HEK293T (cell line): ENCODE results near the gene RPL4.

Source experiments
- CTCF ChIA-PET: fragments of 350-600 bp; formaldehyde crosslinking; extraction: SDS; loops from one replicate; lab custom pipeline; 2021; ENCODE audit warnings: antibody characterized with exemption, inconsistent platforms; lab: Yijun Ruan, JAX
- POLR2A ChIA-PET: fragments of 350-600 bp; formaldehyde crosslinking; extraction: SDS; loops from one replicate; lab custom pipeline; 2020; ENCODE audit warnings: antibody characterized with exemption, inconsistent platforms; lab: Yijun Ruan, JAX
- DNase-seq: peaks from one replicate; pipeline ENCODE4 v3.0.0; 2012; ENCODE audit warnings: mixed read lengths; ENCODE audit errors: extremely low spot score
- ARNT ChIP-seq: fragments of 450-650 bp; IDR thresholded peaks from 2 replicates; pipeline ENCODE4 v1.6.1; 2017; ENCODE audit warnings: mild to moderate bottlenecking
- BHLHE40 ChIP-seq: fragments of 450-650 bp; IDR thresholded peaks from 2 replicates; pipeline ENCODE4 v1.6.1; 2016; ENCODE audit warnings: mild to moderate bottlenecking, moderate library complexity, borderline replicate concordance
- CTBP1 ChIP-seq: fragments of 450-650 bp; IDR thresholded peaks from 2 replicates; pipeline ENCODE4 v1.6.1; 2016; ENCODE audit warnings: borderline replicate concordance
- ELF4 ChIP-seq: fragments of 450-650 bp; IDR thresholded peaks from 2 replicates; pipeline ENCODE4 v1.6.1; 2017; ENCODE audit warnings: antibody characterized with exemption
- FOXA1 ChIP-seq: fragments of 450-650 bp; IDR thresholded peaks from 2 replicates; pipeline ENCODE4 v1.6.1; 2016; ENCODE audit warnings: mild to moderate bottlenecking
- FOXK2 ChIP-seq: fragments of 450-650 bp; IDR thresholded peaks from 2 replicates; pipeline ENCODE4 v1.6.1; 2016; ENCODE audit warnings: mild to moderate bottlenecking
- FOXM1 ChIP-seq: fragments of 450-650 bp; IDR thresholded peaks from 2 replicates; pipeline ENCODE4 v1.6.1; 2017; ENCODE audit warnings: mild to moderate bottlenecking, borderline replicate concordance
- HDGF ChIP-seq: fragments of 450-650 bp; IDR thresholded peaks from 2 replicates; pipeline ENCODE4 v1.6.1; 2017; ENCODE audit warnings: antibody characterized with exemption, borderline replicate concordance
- L3MBTL2 ChIP-seq: fragments of 450-650 bp; conservative IDR thresholded peaks from 2 replicates; pipeline ENCODE4 v1.6.1; 2016; ENCODE audit warnings: mild to moderate bottlenecking
- LEF1 ChIP-seq: fragments of 450-650 bp; IDR thresholded peaks from 2 replicates; pipeline ENCODE4 v1.6.1; 2017; ENCODE audit warnings: mild to moderate bottlenecking, borderline replicate concordance
- NFRKB ChIP-seq: fragments of 450-650 bp; IDR thresholded peaks from 2 replicates; pipeline ENCODE4 v1.6.1; 2016; ENCODE audit warnings: mild to moderate bottlenecking, moderate library complexity
- SP1 ChIP-seq: fragments of 450-650 bp; IDR thresholded peaks from 2 replicates; pipeline ENCODE4 v1.6.1; 2017
- SUZ12 ChIP-seq: fragments of 450-650 bp; IDR thresholded peaks from 2 replicates; pipeline ENCODE4 v1.6.1; 2016; ENCODE audit warnings: mild to moderate bottlenecking
- TARDBP ChIP-seq: fragments of 450-650 bp; IDR thresholded peaks from 2 replicates; pipeline ENCODE4 v1.6.1; 2016
- TF ChIP-seq, protein P1 (sequence below): fragments of 450-650 bp; IDR thresholded peaks from 2 replicates; pipeline ENCODE4 v1.6.1; 2016

RPL4 gene

DNA sequence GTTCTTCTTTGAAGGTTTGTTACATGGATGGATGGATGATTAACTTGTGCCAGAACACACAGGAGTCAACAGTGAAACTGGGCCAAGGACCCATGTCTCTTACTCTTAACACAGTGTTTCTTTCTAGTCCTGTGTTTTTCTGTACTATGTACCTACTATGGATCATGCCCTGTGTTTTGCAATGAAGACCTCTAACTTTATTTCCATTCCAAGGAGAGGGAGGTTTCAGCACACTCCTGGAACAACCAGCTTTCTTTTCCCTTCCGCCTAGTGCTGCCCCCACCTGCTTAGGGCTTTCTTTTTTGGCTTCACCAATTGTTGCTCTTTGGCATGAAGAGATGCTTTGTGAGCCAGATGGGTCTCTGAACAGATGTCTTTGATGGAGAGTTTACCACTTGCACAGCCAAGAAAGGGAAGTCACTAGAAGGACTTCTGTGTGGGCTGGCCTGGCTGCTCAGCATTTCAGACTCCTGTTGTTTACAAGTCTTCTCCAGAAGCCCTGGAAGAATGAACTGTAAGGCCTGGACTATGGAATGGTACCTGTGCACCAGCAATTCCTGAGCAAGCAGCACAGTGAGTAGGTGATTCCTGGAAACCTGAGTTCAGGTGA is 51.6 kb downstream of the RPL4 start:
- TF ChIP-seq LEF1 = no peak
- TF ChIP-seq, protein P1, sequence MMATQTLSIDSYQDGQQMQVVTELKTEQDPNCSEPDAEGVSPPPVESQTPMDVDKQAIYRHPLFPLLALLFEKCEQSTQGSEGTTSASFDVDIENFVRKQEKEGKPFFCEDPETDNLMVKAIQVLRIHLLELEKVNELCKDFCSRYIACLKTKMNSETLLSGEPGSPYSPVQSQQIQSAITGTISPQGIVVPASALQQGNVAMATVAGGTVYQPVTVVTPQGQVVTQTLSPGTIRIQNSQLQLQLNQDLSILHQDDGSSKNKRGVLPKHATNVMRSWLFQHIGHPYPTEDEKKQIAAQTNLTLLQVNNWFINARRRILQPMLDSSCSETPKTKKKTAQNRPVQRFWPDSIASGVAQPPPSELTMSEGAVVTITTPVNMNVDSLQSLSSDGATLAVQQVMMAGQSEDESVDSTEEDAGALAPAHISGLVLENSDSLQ = no peak
- no peak for TF ChIP-seq SP1
- no peak for TF ChIP-seq HDGF
- no peak for TF ChIP-seq FOXM1
- no peak for TF ChIP-seq BHLHE40
- TF ChIP-seq L3MBTL2 = no peak
- TF ChIP-seq TARDBP = no peak
- TF ChIP-seq CTBP1 = no peak
- no peak for TF ChIP-seq SUZ12
- no peak for TF ChIP-seq FOXA1
- no peak for TF ChIP-seq NFRKB
- no peak for TF ChIP-seq ELF4
- POLR2A ChIA-PET = no interaction called here
- DNase-seq = no peak
- CTCF ChIA-PET = no interaction called here

DNA sequence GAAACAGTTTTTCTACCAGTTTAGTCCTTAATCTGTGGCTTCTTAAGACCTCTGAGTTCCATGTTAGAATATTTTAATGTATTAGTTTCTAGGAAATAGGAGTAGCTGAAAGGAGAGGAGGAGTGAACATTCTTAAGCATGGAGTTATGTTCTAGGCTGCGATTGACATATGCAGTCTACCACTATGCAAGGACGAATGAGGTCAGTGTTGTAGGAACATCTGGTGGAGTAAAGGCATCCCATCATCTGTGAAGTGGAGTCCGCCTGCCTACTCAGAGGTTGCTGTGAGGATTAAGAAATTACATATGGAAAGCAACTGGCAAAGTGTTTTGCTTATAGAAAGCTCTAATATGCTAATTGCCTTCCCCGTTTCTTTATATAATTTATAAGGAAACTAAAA is 52.2 kb downstream of the RPL4 start:
- ChIA-PET CTCF (no interaction called here), POLR2A (no interaction called here)
- no peak for DNase-seq
- TF ChIP-seq ARNT (no peak), FOXK2 (no peak), NFRKB (no peak)
- TF ChIP-seq, protein P1 = no peak
